Panc1 (cell line): ENCODE data around the gene SCUBE3. TPM values are rescaled to one million over a fixed set of nuclear protein-coding genes. Genes with fewer than 3 reads are reported as not detected.

Experiments used
- ATAC-seq: fragments of 200-7000 bp; cut with Tn5 transposase; 2 replicates; pipeline ENCODE4 v1.9.1; 2020; ENCODE audit warnings: mild to moderate bottlenecking, moderate library complexity
- BruUV-seq: library from RNA; stranded (reverse); fragments of 400-500 nt; replicated peaks from 2 replicates; lab custom pipeline; 2021; lab: Mats Ljungman, UMichigan
- CTCF ChIA-PET: fragments of 300-600 bp; sonication (Branson Sonifier 250); formaldehyde crosslinking; loops from one replicate; lab custom pipeline; 2022; ENCODE audit warnings: antibody characterized with exemption; lab: Charles Lee
- POLR2A ChIA-PET: fragments of 300-600 bp; sonication (Branson Sonifier 250); formaldehyde crosslinking; loops from one replicate; lab custom pipeline; 2022; ENCODE audit warnings: antibody characterized with exemption; lab: Charles Lee
- DNase-seq: peaks from one replicate; pipeline ENCODE4 v3.0.0-alpha.2; 2010; ENCODE audit warnings: low read depth, low spot score
- H3K27ac ChIP-seq: 2 replicates; pipeline ENCODE4 v1.5.1; 2011; ENCODE audit warnings: mild to moderate bottlenecking, low read length, inconsistent platforms
- H3K27me3 ChIP-seq: fragments of 200-500 bp; sonication (Bioruptor generic); 2 replicates; pipeline ENCODE4 v1.6.0; 2014; ENCODE audit warnings: low read length, inconsistent platforms; ENCODE audit not compliant: control insufficient read depth, insufficient read depth
- H3K36me3 ChIP-seq: fragments of 200-500 bp; sonication (Bioruptor generic); 2 replicates; pipeline ENCODE4 v1.5.1; 2014; ENCODE audit warnings: inconsistent platforms, mild to moderate bottlenecking, low read length, moderate library complexity; ENCODE audit not compliant: control insufficient read depth, insufficient read depth
- H3K4me1 ChIP-seq: 2 replicates; pipeline ENCODE4 v1.5.1; 2011; ENCODE audit warnings: inconsistent platforms, mild to moderate bottlenecking, low read length, moderate library complexity; ENCODE audit not compliant: control insufficient read depth, insufficient read depth
- H3K4me3 ChIP-seq, 2 experiments: 2 replicates each; pipeline ENCODE4 v1.5.1; 2011 to 2012; ENCODE audit warnings: low read depth in 2 of 2, low read length in 2 of 2, mild to moderate bottlenecking in 2 of 2, inconsistent platforms in 1 of 2, moderate library complexity in 1 of 2
- H3K9me3 ChIP-seq: fragments of 200-500 bp; sonication (Bioruptor generic); 2 replicates; pipeline ENCODE4 v1.5.1; 2014; ENCODE audit warnings: low read depth, mild to moderate bottlenecking, inconsistent platforms, low read length, moderate library complexity; ENCODE audit not compliant: control insufficient read depth, insufficient read depth
- POLR2AphosphoS5 ChIP-seq: IDR thresholded peaks from 2 replicates; pipeline ENCODE4 v1.6.1; 2012; ENCODE audit warnings: mild to moderate bottlenecking, low read depth, low read length, moderate library complexity
- SIN3A ChIP-seq: IDR thresholded peaks from 2 replicates; pipeline ENCODE4 v1.6.1; 2012; ENCODE audit warnings: low read depth, mild to moderate bottlenecking, low read length, moderate library complexity, borderline replicate concordance; ENCODE audit not compliant: insufficient read depth
- TCF7L2 ChIP-seq: IDR thresholded peaks from 2 replicates; pipeline ENCODE4 v1.6.1; 2011; ENCODE audit warnings: mild to moderate bottlenecking, low read depth, low read length, inconsistent platforms
- in situ Hi-C: cut with HindIII; loops from 2 replicates; pipeline ENCODE4 v1.10.0; 2016; ENCODE audit warnings: low sequenced_read_pairs, low pct_unique_long_range_greater_than_20kb
- intact Hi-C: fragments of 100-400 bp; cut with micrococcal nuclease; formaldehyde crosslinking; loops from one replicate; pipeline ENCODE4 v1.10.0; 2022; ENCODE audit not compliant: unreplicated experiment
- total RNA-seq: library from RNA; stranded (reverse); gene quantifications from one replicate; pipeline ENCODE4 v1.2.1, GENCODE V29; 2021; ENCODE audit not compliant: unreplicated experiment
- TF ChIP-seq, protein P1 (sequence below): fragments of 450-650 bp; IDR thresholded peaks from 2 replicates; pipeline ENCODE4 v1.5.1; 2017; ENCODE audit warnings: mild to moderate bottlenecking
- TF ChIP-seq, protein P2 (sequence below), 2 experiments: IDR thresholded peaks; 2 replicates each; pipeline ENCODE4 v1.6.1; 2011 to 2012; ENCODE audit warnings: low read depth in 2 of 2, control low read depth in 1 of 2, low read length in 1 of 2, mild to moderate bottlenecking in 1 of 2, moderate library complexity in 1 of 2; ENCODE audit not compliant: insufficient read depth in 1 of 2

Gene SCUBE3
- total RNA-seq, 1 experiment from 2014 or later = 1.6 TPM

DNA sequence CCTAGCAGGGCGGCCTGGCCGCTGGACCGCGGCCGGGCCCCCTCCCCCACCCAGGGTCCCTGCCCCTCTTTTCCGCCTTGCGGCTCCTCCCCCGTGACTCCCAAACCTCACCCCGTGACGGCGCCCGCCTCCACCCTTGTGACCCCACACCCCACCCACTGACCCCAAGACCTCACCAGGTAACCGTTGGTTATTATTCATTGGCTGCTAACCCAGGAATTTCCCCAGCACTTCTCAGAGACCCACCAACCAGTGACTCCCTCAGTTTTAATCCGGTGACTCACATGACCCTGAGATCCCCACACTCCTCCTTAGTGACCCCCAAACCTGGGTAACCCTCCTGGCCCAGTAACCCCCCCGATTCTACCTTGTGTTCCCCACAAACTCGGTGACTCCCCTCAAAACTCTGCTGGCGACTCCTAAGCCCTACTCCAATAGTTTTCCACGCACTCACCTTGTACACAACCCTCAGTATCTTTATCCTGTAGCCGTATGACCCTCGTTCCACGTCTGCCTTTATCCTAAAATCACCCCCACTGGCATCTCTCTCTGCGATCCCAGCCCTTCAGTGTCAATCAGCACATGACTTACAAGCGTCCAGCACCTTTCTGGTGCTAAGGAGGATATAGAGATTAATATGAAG lies 46.3 kb downstream of the SCUBE3 start:
- in situ Hi-C loops = no loop called here
- CTCF ChIA-PET = interaction anchor here (1.1 to 1.6 kb wide), 2 partner anchors 19 to 33 kb away, joined by 3 read pairs; no protein-coding TSS in a partner anchor

DNA sequence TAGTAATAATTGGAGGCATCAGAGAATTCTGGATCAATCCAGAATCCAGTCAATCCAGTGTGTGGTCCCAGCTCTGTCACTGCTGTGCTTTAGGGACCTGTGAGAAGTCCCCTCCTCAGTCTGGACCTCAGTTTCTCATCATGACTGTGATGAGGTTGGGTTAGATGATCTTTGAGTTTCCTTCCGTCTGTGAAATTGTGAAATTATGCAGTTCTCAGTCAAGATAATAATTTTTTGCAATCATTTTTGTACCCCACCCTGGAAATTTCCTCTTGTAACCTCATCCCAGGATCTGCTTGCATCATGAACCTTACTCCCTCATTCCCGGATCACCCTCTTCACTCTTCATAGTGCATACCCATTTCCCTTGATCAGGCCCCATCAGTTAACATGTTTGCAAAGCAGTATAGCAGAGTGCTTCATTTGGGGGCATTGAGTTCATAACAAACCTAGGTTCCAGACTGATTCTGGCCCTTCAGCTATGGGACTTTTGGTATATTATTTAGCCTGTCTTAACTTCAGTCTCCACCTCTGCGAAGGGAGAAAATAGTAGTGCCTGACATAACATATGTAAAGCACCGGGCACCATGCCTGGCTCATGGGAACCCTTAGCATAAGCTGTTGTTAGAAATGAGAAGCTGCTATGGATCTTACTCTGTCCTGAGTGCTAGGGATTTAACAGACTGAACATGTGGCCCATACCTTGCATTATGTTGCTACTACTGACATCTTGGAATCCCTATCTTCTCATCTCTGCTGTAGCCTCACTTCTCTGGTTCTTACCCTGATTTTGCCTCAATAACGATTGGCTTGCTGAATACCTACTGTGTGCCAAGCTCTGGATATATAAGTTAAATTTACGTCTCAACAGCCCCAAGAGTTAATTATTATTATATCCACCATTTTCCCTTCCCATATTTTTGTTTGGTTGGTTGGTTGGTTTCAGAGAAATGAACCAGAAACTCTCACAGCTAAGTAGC lies 47.1 kb downstream of the SCUBE3 start:
- H3K27me3 ChIP-seq = no peaks in the 10 kb centered on the region
- intact Hi-C loops = no loop called here
- ChIA-PET CTCF (no interaction called here), POLR2A (no interaction called here)
- H3K27ac ChIP-seq = peak overlapping the region; percentile 99
- no peaks in the 10 kb centered on the region for H3K36me3 ChIP-seq
- H3K4me3 ChIP-seq = peak overlapping the region; percentile 74 to 82
- BruUV-seq = no TSS peak
- DNase-seq = no peak
- peaks cover 20% of the 10 kb centered on the region for H3K4me1 ChIP-seq
- H3K9me3 ChIP-seq = no peaks in the 10 kb centered on the region
- no peak for ATAC-seq
- TF ChIP-seq, protein P1, sequence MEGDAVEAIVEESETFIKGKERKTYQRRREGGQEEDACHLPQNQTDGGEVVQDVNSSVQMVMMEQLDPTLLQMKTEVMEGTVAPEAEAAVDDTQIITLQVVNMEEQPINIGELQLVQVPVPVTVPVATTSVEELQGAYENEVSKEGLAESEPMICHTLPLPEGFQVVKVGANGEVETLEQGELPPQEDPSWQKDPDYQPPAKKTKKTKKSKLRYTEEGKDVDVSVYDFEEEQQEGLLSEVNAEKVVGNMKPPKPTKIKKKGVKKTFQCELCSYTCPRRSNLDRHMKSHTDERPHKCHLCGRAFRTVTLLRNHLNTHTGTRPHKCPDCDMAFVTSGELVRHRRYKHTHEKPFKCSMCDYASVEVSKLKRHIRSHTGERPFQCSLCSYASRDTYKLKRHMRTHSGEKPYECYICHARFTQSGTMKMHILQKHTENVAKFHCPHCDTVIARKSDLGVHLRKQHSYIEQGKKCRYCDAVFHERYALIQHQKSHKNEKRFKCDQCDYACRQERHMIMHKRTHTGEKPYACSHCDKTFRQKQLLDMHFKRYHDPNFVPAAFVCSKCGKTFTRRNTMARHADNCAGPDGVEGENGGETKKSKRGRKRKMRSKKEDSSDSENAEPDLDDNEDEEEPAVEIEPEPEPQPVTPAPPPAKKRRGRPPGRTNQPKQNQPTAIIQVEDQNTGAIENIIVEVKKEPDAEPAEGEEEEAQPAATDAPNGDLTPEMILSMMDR = no peak
- TF ChIP-seq, protein P2, sequence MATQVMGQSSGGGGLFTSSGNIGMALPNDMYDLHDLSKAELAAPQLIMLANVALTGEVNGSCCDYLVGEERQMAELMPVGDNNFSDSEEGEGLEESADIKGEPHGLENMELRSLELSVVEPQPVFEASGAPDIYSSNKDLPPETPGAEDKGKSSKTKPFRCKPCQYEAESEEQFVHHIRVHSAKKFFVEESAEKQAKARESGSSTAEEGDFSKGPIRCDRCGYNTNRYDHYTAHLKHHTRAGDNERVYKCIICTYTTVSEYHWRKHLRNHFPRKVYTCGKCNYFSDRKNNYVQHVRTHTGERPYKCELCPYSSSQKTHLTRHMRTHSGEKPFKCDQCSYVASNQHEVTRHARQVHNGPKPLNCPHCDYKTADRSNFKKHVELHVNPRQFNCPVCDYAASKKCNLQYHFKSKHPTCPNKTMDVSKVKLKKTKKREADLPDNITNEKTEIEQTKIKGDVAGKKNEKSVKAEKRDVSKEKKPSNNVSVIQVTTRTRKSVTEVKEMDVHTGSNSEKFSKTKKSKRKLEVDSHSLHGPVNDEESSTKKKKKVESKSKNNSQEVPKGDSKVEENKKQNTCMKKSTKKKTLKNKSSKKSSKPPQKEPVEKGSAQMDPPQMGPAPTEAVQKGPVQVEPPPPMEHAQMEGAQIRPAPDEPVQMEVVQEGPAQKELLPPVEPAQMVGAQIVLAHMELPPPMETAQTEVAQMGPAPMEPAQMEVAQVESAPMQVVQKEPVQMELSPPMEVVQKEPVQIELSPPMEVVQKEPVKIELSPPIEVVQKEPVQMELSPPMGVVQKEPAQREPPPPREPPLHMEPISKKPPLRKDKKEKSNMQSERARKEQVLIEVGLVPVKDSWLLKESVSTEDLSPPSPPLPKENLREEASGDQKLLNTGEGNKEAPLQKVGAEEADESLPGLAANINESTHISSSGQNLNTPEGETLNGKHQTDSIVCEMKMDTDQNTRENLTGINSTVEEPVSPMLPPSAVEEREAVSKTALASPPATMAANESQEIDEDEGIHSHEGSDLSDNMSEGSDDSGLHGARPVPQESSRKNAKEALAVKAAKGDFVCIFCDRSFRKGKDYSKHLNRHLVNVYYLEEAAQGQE (IDR thresholded peaks at IDR 0.05; ENCODE audit: insufficient read depth in 1 of 2, low read depth in 2 of 2, low read length in 1 of 2) = no peak
- TF ChIP-seq SIN3A (no peak), POLR2AphosphoS5 (no peak), TCF7L2 (no peak)
- in situ Hi-C loops = no loop called here

More for the DNA sequence above, 46.3 kb downstream of the SCUBE3 start:
- TF ChIP-seq POLR2AphosphoS5 (0 out of 2 replicates have a peak, but pooled peaks have one; percentile 0), SIN3A (no peak)
- TF ChIP-seq, protein P2 (IDR thresholded peaks at IDR 0.05; ENCODE audit: insufficient read depth in 1 of 2, low read depth in 2 of 2, low read length in 1 of 2) = no peak
- TF ChIP-seq, protein P1 = no peak
- Histone ChIP-seq H3K4me3 (peak overlapping the region; percentile 74 to 82), H3K4me1 (peaks cover 20% of the 10 kb centered on the region), H3K9me3 (no peaks in the 10 kb centered on the region), H3K27me3 (no peaks in the 10 kb centered on the region), H3K36me3 (no peaks in the 10 kb centered on the region), H3K27ac (peak overlapping the region; percentile 99)
- DNase-seq (no peak), ATAC-seq (peak; percentile 82)
- POLR2A ChIA-PET = no interaction called here
- intact Hi-C loops = no loop called here
- no TSS peak for BruUV-seq
